ENCODE data around the gene CLEC10A.
"Not testable (repeated sequence)": the region's sequence is repeated elsewhere in the genome, so short reads cannot be mapped to it uniquely, and the experiment has no call there.

Gene CLEC10A

GRCh38 chr17:7108981-7109380, 28.9 kb upstream of the CLEC10A start:
- no peak for DNase-seq (ENCODE audit: low read depth, low spot score)

DNA sequence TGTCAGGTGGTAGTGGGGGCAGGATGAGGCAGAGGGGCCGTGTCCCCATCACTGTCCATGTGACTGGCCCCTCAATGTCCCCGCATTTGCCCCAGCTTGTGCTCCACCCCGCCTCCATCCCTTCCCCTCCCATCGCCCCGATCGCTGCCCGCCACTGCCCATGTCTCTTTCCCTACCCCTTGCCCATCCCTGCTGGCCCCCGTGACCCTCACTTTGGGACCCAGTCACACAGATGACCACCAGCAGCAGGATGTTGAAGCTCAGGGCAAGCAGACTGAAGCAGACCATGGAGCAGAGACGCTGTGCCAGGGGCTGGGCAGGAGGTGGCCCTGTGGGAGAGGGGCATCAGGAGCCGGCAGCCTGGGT, 28.5 kb upstream of the CLEC10A start:
- no peak for DNase-seq (ENCODE audit: low read depth, low spot score)

- DNase-seq (ENCODE audit: low read depth, low spot score) = no peak
Measured at GRCh38 chr17:7107795-7108559, 27.9 kb upstream of the CLEC10A start.

- DNase-seq (ENCODE audit: low read depth, low spot score) = no peak
Measured at GRCh38 chr17:7107012-7107754, 27.1 kb upstream of the CLEC10A start.

DNA sequence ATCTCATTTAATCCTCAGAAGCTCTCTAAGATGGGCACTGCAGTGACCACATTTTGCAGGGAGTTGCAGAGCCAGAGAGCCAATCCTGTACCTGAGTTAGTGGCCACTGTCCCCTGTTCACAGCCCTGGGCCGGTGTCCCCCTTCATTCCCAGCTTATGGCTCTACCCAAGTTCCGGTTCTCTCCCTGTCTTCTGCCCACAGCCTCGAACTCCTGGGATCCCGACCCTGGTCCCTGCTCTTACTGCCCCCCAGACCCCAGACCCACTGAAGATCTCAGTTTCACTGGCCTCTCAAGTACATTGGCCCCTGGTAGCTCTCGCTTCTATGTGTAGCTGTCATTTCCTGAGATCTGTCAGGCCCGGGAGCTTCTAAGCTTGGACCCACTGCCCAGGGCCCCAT, 22.4 kb upstream of the CLEC10A start:
- DNase-seq (ENCODE audit: low read depth, low spot score) = no peak

DNA sequence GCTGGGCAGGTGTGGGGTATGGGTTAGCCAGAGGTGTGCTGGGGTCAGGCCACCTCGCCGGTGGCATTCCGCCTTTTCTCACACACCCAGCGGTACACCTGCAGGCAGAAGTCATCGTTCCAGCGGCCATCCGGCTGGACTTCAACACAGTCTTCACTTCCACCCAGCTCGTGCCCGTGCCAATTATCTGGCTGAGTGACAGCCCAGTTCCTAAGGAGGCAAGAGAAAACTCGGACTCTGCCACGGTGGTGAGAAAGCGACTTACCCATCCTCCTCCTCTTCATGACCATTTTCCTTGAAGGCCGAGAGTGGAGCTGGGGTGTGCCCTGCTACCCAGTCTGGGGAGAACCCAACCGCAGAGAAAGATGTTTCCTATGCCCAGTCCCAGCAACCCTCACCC, 21.5 kb upstream of the CLEC10A start:
- DNase-seq (ENCODE audit: low read depth, low spot score) = no peak

DNA sequence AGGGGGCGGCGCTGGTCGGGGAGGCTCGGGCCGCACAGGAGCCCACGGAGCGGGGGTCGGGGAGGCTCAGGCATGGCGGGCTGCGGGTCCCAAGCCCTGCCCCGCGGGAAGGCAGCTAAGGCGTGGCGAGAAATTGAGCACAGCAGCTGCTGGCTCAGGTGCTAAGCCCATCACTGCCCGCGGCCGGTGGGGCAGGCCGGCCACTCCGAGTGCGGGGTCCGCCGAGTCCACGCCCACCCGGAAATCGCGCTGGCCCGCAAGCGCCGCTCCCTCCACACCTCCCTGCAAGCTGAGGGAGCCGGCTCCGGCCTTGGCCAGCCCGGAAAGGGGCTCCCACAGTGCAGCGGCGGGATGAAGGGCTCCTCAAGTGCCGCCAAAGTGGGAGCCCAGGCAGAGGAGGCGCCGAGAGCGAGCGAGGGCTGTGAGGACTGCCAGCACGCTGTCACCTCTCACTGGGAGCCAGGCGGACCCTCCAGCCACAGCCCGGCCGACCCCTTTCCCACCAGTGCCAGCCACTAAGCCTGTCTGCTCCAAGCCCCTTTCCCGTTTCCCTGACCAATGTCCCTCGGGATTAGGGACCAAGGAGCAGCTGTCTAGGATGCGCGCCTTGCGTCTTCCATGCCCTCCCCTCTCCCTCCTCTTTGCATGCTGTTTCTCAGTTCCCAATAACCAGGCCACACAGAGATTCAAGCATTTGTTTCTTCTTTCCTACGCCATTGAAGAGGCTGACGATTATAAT, 20.8 kb upstream of the CLEC10A start:
- DNase-seq (ENCODE audit: low read depth, low spot score) = not testable (repeated sequence)

DNA sequence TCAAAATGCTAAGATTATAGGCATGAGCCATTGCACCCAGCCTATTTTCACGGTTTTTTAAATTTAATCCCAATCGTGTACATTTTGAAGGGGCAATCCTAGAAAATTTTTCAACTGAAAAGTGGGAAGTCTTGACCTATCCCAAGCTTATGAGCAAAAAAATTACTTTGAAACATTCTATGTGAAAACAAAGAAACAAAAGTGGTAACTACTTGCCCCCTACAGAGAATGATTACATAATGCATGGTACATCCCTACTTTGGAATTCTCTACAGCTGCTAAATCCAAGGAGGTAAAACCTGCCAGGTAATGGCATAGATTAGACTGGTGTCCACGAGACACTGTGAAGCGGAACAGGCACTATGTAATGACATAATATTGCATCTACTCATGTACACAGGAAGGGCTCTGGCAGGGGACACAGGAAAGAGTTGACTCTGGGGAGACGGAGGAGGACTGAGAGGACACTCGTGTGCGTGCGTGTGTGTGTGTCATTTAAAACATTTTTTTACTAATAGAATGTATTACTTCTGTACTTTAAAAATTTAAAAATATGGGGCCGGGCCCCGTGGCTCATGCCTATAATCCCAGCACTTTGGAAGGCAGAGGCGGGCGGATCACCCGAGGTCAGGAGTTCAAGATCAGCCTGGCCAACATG, 18.9 kb upstream of the CLEC10A start:
- no peak for DNase-seq (ENCODE audit: low read depth, low spot score)

DNA sequence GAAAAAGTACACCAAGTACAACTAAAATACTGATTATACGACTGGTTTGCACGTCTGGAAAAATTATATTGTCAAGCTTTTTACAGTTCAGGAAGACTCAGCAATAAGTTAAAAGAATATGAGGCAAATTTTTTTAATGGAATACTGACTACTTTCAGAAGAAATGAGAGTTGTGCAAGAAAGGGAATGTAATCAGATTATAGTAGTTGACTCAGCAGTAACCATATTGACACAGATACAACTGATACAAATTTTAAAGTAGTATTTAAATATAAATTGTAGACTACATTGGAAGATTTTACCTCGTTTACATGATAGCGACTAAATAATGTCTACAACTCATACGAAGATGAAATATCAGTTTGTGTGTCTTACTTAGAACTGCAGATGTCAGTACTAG, 17.9 kb upstream of the CLEC10A start:
- DNase-seq (ENCODE audit: low read depth, low spot score) = no peak

DNA sequence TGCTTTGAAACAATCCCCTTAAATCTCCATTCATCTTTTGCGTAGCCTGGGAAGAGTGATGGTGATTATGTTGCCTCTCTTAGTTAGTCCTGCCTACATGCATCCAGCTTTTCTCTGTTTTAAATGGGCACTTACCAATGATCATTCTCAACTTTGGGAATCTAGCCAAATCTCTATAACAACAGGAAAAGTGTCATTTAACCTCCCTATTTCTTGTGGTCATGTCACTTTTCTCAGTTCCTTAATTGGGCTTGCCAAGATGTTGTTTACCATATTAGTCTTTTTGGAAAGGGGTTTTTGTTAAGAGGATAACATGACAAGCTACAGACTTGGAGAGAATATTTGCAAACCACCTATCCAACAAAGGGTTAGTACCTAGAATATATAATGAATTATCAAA, 15.6 kb upstream of the CLEC10A start:
- DNase-seq (ENCODE audit: low read depth, low spot score) = no peak

GRCh38 chr17:7094652-7095019, 14.6 kb upstream of the CLEC10A start:
- no peak for DNase-seq (ENCODE audit: low read depth, low spot score)

- not testable (repeated sequence) for DNase-seq (ENCODE audit: low read depth, low spot score)
Measured at GRCh38 chr17:7091311-7092005, 11.4 kb upstream of the CLEC10A start.

DNA sequence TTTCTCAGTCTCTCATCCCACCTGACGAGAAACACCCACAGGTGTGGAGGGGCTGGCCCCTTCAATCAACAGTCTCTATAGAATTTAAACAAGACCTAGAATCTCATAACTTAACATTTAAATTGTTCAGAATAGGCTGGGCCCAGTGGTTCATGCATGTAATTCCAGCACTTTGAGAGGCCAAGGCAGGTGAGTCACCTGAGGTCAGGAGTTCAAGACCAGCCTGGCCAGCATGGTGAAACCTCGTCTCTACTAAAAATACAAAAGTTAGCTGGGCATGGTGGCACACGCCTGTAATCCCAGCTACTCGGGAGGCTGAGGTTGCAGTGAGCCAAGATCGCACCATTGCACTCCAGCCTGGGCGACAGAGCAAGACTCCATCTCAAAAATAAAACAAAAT, 9.5 kb upstream of the CLEC10A start:
- not testable (repeated sequence) for DNase-seq (ENCODE audit: low read depth, low spot score)

- DNase-seq (ENCODE audit: low read depth, low spot score) = not testable (repeated sequence)
Measured at GRCh38 chr17:7088442-7088841, 8.4 kb upstream of the CLEC10A start.

DNA sequence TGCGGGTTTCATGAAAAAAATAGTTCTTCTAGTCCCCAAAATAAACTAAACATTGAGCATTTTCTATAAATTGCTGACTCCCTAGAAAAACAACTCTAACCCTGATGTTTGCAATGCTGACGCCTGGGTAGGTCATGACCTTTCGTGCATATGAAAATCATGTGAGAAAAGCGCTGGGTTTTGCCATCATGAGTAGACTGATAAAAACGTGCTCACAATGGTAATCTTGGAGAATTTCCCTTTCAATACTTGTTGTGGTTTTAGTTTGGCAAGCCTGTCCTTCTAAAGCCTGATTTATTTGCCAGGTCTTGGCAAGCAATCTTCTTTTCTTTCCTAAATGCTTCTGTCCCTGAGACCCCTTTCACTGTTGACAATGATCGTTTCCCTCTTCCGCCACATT, 4.0 kb upstream of the CLEC10A start:
- DNase-seq (ENCODE audit: low read depth, low spot score) = no peak

DNA sequence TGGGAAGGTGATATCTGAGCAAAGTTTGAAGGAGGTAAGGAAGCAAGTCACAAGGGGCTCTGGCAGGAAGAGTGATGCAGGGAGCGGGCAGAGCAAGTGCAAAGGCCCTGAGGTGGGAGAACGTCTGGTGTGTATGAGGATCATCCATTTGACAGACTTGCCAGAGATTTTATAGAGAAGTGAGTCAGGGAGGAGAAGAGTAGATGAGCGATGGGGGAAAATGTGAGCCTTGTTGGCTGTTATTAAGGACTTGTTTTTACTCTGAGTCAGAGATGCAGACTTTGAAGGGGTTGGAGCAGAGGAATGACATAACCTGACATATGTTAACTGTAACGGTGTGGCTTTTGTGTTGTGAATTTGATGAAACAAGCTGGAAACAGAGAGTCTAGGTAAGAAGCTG, 3.5 kb upstream of the CLEC10A start:
- no peak for DNase-seq (ENCODE audit: low read depth, low spot score)

DNA sequence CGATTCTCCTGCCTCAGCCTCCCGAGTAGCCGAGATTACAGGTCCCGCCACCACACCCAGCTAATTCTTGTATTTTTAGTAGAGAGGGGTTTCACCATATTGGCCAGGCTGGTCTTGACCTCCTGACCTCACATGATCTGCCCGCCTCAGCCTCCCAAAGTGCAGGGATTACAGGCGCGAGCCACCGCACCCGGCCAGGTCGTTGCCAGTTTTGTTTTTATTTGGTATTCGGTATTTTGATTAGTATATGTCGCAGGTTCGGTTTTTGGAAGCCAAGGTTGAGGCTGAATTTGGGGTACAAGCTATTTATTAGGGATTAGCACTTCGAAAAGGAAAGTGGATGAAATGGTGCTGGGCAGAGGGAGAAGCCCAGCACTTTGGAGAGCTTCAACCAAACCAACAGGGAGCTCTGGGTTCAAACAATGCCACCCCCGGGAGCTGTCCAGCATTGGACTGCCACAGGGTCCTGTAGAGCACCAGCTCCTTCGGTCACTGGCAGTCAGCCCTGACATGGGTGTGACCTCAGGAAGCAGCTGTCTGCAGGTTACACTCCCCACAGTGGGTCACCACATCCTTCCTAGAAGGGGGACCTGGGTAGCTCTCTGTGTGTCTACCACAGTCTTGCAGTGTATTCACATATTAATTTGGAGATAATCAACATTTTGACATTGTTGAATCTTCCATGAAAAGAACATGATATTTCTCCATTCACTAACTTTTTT, 1.5 kb upstream of the CLEC10A start:
- DNase-seq (ENCODE audit: low read depth, low spot score) = no peak

DNA sequence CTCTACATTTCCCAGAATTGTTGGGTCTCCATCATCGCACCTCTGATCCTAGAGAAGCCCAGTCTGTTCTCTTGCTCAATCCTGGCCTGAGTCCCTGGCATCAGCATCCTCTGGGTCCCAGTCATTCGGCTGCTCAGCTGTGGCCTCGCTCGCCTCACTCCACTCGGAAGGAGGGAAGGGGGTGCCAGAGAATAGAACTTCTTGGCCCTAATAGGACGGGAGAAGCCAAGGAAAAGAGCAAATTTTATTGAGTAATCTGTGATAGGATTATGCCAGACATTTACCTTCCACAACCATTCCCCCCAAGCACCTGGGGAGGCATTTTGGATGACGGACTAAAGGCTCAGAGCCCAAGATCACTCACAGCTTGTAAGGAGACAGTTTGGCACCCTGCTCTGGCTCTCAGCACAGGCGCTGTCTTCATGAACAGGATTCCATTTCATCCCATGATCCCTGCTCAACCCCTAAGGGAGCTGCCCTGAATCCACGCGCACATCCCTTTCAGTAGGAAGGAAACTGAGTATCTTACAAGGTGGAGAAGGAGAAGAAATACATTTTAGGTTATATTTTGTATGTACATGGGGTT, 498 bp upstream of the CLEC10A start:
- no peak for DNase-seq (ENCODE audit: low read depth, low spot score)

DNA sequence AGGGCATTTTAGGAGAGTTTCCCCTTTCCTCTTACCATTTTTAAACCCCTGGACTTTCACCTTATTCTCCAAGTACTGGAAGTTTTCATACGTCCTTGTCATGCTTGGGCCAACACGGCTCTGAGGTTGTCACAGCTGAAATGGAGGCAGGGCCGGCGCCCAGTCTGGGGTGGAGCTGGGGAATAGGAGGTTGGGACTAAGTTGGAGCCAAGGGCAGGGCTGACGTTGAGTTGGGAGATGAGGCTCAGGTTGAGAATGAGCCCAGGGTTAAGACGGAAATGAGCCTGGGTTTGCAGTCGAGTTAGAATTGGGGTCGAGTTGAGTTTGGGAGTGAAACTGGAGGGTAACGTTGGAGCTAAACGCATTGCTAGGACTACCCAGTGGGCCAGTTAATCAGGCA, 1.3 kb downstream of the CLEC10A start:
- no peak for DNase-seq (ENCODE audit: low read depth, low spot score)

DNA sequence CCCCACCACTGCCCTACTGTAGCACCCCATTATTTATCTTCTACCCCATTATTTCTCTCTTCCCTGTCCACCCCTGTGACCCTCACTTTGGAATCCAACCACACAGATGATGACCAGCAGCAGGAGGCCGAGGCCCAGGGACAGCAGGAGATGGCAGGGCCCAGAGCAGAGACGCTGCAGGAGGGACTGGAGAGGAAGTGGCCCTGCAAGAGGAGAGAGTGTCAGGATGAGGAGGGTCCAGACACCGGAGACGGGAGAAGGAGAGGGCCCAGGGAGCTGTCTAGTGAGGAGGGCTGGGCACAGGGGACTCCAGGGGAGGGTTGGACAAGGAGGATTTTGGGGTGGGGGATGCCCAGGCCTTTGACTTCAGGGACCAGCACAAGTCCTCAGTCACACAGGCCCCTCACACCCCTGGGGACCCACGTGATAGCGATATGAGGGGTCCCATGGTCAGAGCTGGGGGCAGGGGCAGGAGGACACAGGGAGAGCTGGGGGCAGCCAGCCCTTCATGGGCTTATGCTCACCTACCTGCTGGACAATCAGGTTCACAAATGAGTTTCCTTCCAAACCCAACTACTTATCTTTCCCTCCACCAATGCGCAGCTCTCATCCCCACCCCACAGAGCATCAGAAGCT, 2.0 kb downstream of the CLEC10A start:
- no peak for DNase-seq (ENCODE audit: low read depth, low spot score)

Data from iPS DF 19.7 (cell line).